GM23248 (cell line): ENCODE measurements around the gene GLOD5. TPM values are rescaled to one million over a fixed set of nuclear protein-coding genes. Genes with fewer than 3 reads are reported as not detected.

Experiments
- DNase-seq: peaks from one replicate; pipeline ENCODE4 v3.0.0-alpha.2; 2015
- H2AFZ ChIP-seq: fragments of 200-600 bp; sonication (generic); 2 replicates; pipeline ENCODE4 v1.6.1; 2016; ENCODE audit warnings: antibody characterized with exemption
- H3F3A ChIP-seq: fragments of 200-600 bp; sonication (generic); 2 replicates; pipeline ENCODE4 v1.6.1; 2016; ENCODE audit warnings: mild to moderate bottlenecking, antibody characterized with exemption, mixed run types; ENCODE audit not compliant: insufficient read depth
- H3K27ac ChIP-seq: fragments of 200-600 bp; sonication (generic); 2 replicates; pipeline ENCODE4 v1.5.1; 2016; ENCODE audit warnings: mild to moderate bottlenecking
- H3K27me3 ChIP-seq: fragments of 200-600 bp; sonication (generic); replicated peaks from 2 replicates; pipeline ENCODE4 v1.6.1; 2016; ENCODE audit warnings: mild to moderate bottlenecking; ENCODE audit not compliant: insufficient read depth
- H3K36me3 ChIP-seq: fragments of 200-600 bp; sonication (generic); 2 replicates; pipeline ENCODE4 v1.6.1; 2016; ENCODE audit warnings: low read depth, mild to moderate bottlenecking
- H3K4me1 ChIP-seq: fragments of 200-600 bp; sonication (generic); 2 replicates; pipeline ENCODE4 v1.6.1; 2016; ENCODE audit warnings: mild to moderate bottlenecking; ENCODE audit not compliant: insufficient read depth
- H3K4me2 ChIP-seq: fragments of 200-600 bp; sonication (generic); one replicate; pipeline ENCODE4 v1.6.1; 2016; ENCODE audit warnings: mild to moderate bottlenecking; ENCODE audit not compliant: unreplicated experiment
- H3K4me3 ChIP-seq: fragments of 200-600 bp; sonication (generic); 2 replicates; pipeline ENCODE4 v1.5.1; 2016; ENCODE audit warnings: mild to moderate bottlenecking
- H3K79me2 ChIP-seq: fragments of 200-600 bp; sonication (generic); 2 replicates; pipeline ENCODE4 v1.6.1; 2016; ENCODE audit warnings: mild to moderate bottlenecking; ENCODE audit not compliant: insufficient read depth
- H3K9ac ChIP-seq: fragments of 200-600 bp; sonication (generic); 2 replicates; pipeline ENCODE4 v1.6.1; 2016; ENCODE audit warnings: mild to moderate bottlenecking
- H3K9me2 ChIP-seq: fragments of 200-600 bp; sonication (generic); 2 replicates; pipeline ENCODE4 v1.6.1; 2016; ENCODE audit warnings: mixed run types, mild to moderate bottlenecking, moderate library complexity; ENCODE audit not compliant: insufficient read depth
- H3K9me3 ChIP-seq: fragments of 200-600 bp; sonication (generic); one replicate; pipeline ENCODE4 v1.6.1; 2017; ENCODE audit warnings: low read depth
- H4K20me1 ChIP-seq: fragments of 200-600 bp; sonication (generic); 2 replicates; pipeline ENCODE4 v1.6.0; 2016; ENCODE audit not compliant: insufficient read depth
- EZH2 ChIP-seq: fragments of 200-600 bp; sonication (generic); IDR thresholded peaks from 2 replicates; pipeline ENCODE4 v1.6.1; 2018; ENCODE audit warnings: antibody characterized with exemption, mild to moderate bottlenecking; ENCODE audit not compliant: insufficient read depth, poor library complexity, severe bottlenecking
- EZH2phosphoT487 ChIP-seq: fragments of 200-600 bp; sonication (generic); IDR thresholded peaks from 2 replicates; pipeline ENCODE4 v1.6.1; 2018; ENCODE audit warnings: antibody characterized with exemption, moderate library complexity, mild to moderate bottlenecking, low read depth; ENCODE audit not compliant: insufficient read depth
- WGBS, 2 experiments: methylation state at CpG; one replicate each; pipeline ENCODE4 v1.1.6; 2015 to 2017; ENCODE audit warnings: low lambda C conversion rate in 2 of 2, low coverage in 1 of 2; ENCODE audit errors: missing lambda C conversion rate in 2 of 2; 5-methylcytosine and 5-hydroxymethylcytosine counted together
- in situ Hi-C: fragments of 300-500 bp; cut with MboI; formaldehyde crosslinking; loops from 2 replicates; pipeline ENCODE4 v1.15.0; 2020
- polyA plus RNA-seq: library from polyadenylated mRNA; unstranded; fragments of >200 nt; fragmentation: Nextera tagmentation; extraction: Ambion mirVana; gene quantifications from 2 replicates; pipeline ENCODE4 v1.2.1, GENCODE V29; 2016
- total RNA-seq: library from RNA; depleted of rRNA; stranded (reverse); fragments of >200 nt; shearing (Covaris generic); gene quantifications from 2 replicates; pipeline ENCODE4 v1.2.3, GENCODE V29; 2014; rRNA removed

Gene GLOD5
- total RNA-seq (not detected in 2 replicates), polyA plus RNA-seq (not detected in 2 replicates)

- no peaks in the 10 kb centered on the region for H3K79me2 ChIP-seq
- no peaks in the 10 kb centered on the region for H3F3A ChIP-seq
- H3K9me3 ChIP-seq = no peaks in the 10 kb centered on the region
- WGBS, 2 experiments = 26 to 33% methylated on average over 6 to 9 of the region's 12 CpGs
- H4K20me1 ChIP-seq = no peaks in the 10 kb centered on the region
- no peak within 1 kb of the TSS for H3K4me3 ChIP-seq
- no peak within 1 kb of the TSS for H3K9ac ChIP-seq
- TF ChIP-seq EZH2phosphoT487 (no peak), EZH2 (no peak)
- no peaks in the 10 kb centered on the region for H3K27me3 ChIP-seq
- H3K27ac ChIP-seq = no peak within 1 kb of the TSS
- H3K36me3 ChIP-seq = no peaks in the 10 kb centered on the region
- no peaks in the 10 kb centered on the region for H3K9me2 ChIP-seq
- no peaks in the 10 kb centered on the region for H3K4me1 ChIP-seq
- no peak within 1 kb of the TSS for H3K4me2 ChIP-seq
- H2AFZ ChIP-seq = no peak within 1 kb of the TSS
- no peak for DNase-seq
- in situ Hi-C loops = no loop called here
Measured at GRCh38 chrX:48761674-48762471, at the start of gene GLOD5. Gene GLOD5, plus strand, starts transcription at chrX:48761747. Its CDS starts 44 bp downstream, at chrX:48761791.

- Histone ChIP-seq H3K9ac (no peak overlapping the region), H3F3A (peaks cover 8% of the 10 kb centered on the region; the same call in 1 of the 2 replicates), H3K36me3 (no peaks in the 10 kb centered on the region), H3K9me2 (no peaks in the 10 kb centered on the region), H3K4me3 (no peak overlapping the region), H3K4me2 (no peak overlapping the region), H3K79me2 (no peaks in the 10 kb centered on the region), H4K20me1 (no peaks in the 10 kb centered on the region), H3K4me1 (peaks cover 13% of the 10 kb centered on the region), H2AFZ (no peak overlapping the region), H3K27ac (no peak overlapping the region), H3K27me3 (no peaks in the 10 kb centered on the region), H3K9me3 (no peaks in the 10 kb centered on the region)
- no peak for DNase-seq
- in situ Hi-C loops = no loop called here
- TF ChIP-seq EZH2phosphoT487 (no peak), EZH2 (no peak)
- 83 to 90% methylated on average over 7 of the region's 7 CpGs for WGBS, 2 experiments
Measured at GRCh38 chrX:48711929-48712505, 49.5 kb upstream of the GLOD5 start.

GRCh38 chrX:48713847-48714246 is 47.7 kb upstream of the GLOD5 start:
- H3K27me3 ChIP-seq = no peaks in the 10 kb centered on the region
- H3K4me3 ChIP-seq = no peak overlapping the region
- no peak overlapping the region for H3K27ac ChIP-seq
- in situ Hi-C loops = no loop called here
- no peaks in the 10 kb centered on the region for H3K9me2 ChIP-seq
- no peaks in the 10 kb centered on the region for H3K36me3 ChIP-seq
- DNase-seq = no peak
- TF ChIP-seq EZH2 (no peak), EZH2phosphoT487 (no peak)
- peaks cover 13% of the 10 kb centered on the region for H3K4me1 ChIP-seq
- no peak overlapping the region for H2AFZ ChIP-seq
- H3F3A ChIP-seq = peaks cover 8% of the 10 kb centered on the region; the same call in 1 of the 2 replicates
- H3K79me2 ChIP-seq = no peaks in the 10 kb centered on the region
- H4K20me1 ChIP-seq = no peaks in the 10 kb centered on the region
- H3K9me3 ChIP-seq = no peaks in the 10 kb centered on the region
- 96 to 98% methylated on average over 2 of the region's 2 CpGs for WGBS, 2 experiments
- H3K4me2 ChIP-seq = no peak overlapping the region
- no peak overlapping the region for H3K9ac ChIP-seq

DNA sequence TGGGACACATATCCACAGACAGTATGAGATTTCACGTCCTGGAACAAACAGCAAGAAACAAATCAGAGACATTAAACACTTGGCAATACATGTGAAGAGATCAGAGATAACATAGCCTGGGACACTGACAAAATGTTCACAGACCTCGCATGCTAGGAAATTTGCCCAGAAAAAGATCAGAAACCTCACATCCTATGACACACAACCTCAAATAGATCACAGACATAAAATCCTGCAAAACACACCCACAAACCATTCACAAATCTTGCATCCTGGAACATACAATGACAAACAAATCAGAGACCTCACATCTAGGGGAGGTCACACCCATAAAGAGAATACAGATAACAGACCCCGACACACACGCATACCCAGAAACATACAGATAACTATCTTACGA is 47.0 kb upstream of the GLOD5 start:
- peak overlapping the region; percentile 46; the same call in 1 of the 2 replicates for H3K9ac ChIP-seq
- H3K27me3 ChIP-seq = no peaks in the 10 kb centered on the region
- H3K27ac ChIP-seq = peak overlapping the region; percentile 49
- H2AFZ ChIP-seq = no peak overlapping the region
- in situ Hi-C loops = no loop called here
- no peaks in the 10 kb centered on the region for H3K79me2 ChIP-seq
- no peaks in the 10 kb centered on the region for H3K9me2 ChIP-seq
- no peaks in the 10 kb centered on the region for H3K9me3 ChIP-seq
- H3K4me2 ChIP-seq = peak overlapping the region; percentile 65
- peaks cover 13% of the 10 kb centered on the region for H3K4me1 ChIP-seq
- no peak for TF ChIP-seq EZH2
- TF ChIP-seq EZH2phosphoT487 = no peak
- DNase-seq = peak; percentile 56
- H3K36me3 ChIP-seq = no peaks in the 10 kb centered on the region
- H3K4me3 ChIP-seq = no peak overlapping the region
- peaks cover 8% of the 10 kb centered on the region; the same call in 1 of the 2 replicates for H3F3A ChIP-seq
- no peaks in the 10 kb centered on the region for H4K20me1 ChIP-seq
- 11 to 20% methylated on average over 5 of the region's 5 CpGs for WGBS, 2 experiments
